SJCRH30 (cell line): ENCODE data around the gene C21orf58. TPM values are rescaled to one million over a fixed set of nuclear protein-coding genes. Genes with fewer than 3 reads are reported as not detected.

Source experiments
- DNase-seq, 2 experiments: peaks; one replicate each; pipeline ENCODE4 v3.0.0-alpha.2; 2015 to 2020
- H3K27ac ChIP-seq: fragments of 250-450 bp; sonication (Bioruptor Pico); 2 replicates; pipeline ENCODE4 v1.5.1; 2020; ENCODE audit warnings: mild to moderate bottlenecking, moderate library complexity
- H3K27me3 ChIP-seq: fragments of 250-450 bp; sonication (Bioruptor Pico); 2 replicates; pipeline ENCODE4 v1.5.1; 2020; ENCODE audit warnings: mild to moderate bottlenecking, moderate library complexity
- H3K36me3 ChIP-seq: fragments of 250-450 bp; sonication (Bioruptor Pico); 2 replicates; pipeline ENCODE4 v1.5.1; 2020; ENCODE audit warnings: mild to moderate bottlenecking, moderate library complexity
- H3K4me1 ChIP-seq: fragments of 250-450 bp; sonication (Bioruptor Pico); 2 replicates; pipeline ENCODE4 v1.5.1; 2020; ENCODE audit warnings: mild to moderate bottlenecking, moderate library complexity
- H3K4me3 ChIP-seq: fragments of 250-450 bp; sonication (Bioruptor Pico); 2 replicates; pipeline ENCODE4 v1.5.1; 2020; ENCODE audit warnings: mild to moderate bottlenecking, moderate library complexity
- H3K9me3 ChIP-seq: fragments of 250-450 bp; sonication (Bioruptor Pico); replicated peaks from 2 replicates; pipeline ENCODE4 v1.5.1; 2020; ENCODE audit warnings: mild to moderate bottlenecking, moderate library complexity
- total RNA-seq: library from RNA; depleted of rRNA; stranded (reverse); fragments of >200 nt; shearing (Covaris generic); gene quantifications from 2 replicates; pipeline ENCODE4 v1.2.3, GENCODE V29; 2014

C21orf58 gene
- total RNA-seq, 1 experiment from 2014 or later, result 40.7 TPM

GRCh38 chr21:46304437-46304836 is 19.2 kb downstream of the C21orf58 start:
- H3K36me3 ChIP-seq, result peaks cover 60% of the 10 kb centered on the region
- DNase-seq, result no peak

DNA sequence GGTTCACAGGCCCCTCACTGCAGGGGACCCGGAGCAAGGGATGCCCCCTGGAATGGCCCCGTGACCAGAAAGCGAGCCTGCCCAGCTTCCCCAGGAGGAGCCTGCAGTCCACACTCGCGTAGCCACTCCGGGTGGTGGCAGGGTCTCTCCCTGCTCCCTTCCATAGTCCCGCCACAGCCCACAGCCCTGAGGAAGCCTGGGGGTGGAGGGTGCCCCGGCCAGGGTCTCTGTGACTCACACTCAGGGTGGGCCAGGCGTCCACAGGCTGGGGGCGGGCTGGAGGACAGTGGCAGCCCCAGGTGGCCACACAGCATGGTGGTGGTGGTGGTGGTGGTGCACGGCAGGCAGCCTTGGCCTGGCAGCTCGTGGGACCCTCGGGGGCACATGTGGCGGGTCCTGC is 21.9 kb downstream of the C21orf58 start:
- Histone ChIP-seq H3K27ac (no peak overlapping the region), H3K27me3 (no peaks in the 10 kb centered on the region), H3K36me3 (peaks cover 42% of the 10 kb centered on the region), H3K4me1 (no peaks in the 10 kb centered on the region), H3K9me3 (no peaks in the 10 kb centered on the region), H3K4me3 (no peak overlapping the region)
- DNase-seq, result no peak

More at GRCh38 chr21:46304437-46304836, 19.2 kb downstream of the C21orf58 start:
- H3K4me3 ChIP-seq, result no peak overlapping the region
- H3K27ac ChIP-seq, result no peak overlapping the region
- H3K4me1 ChIP-seq, result 0 out of 2 replicates have a peak, but pooled peaks cover 2% of the 10 kb centered on the region
- no peaks in the 10 kb centered on the region for H3K9me3 ChIP-seq
- H3K27me3 ChIP-seq, result no peaks in the 10 kb centered on the region

- peaks cover 4% of the 10 kb centered on the region; the same call in 1 of the 2 replicates for H3K4me1 ChIP-seq
- H3K36me3 ChIP-seq, result peaks cover 30% of the 10 kb centered on the region
- no peak overlapping the region for H3K4me3 ChIP-seq
- H3K9me3 ChIP-seq, result no peaks in the 10 kb centered on the region
- H3K27ac ChIP-seq, result no peak overlapping the region
- H3K27me3 ChIP-seq, result no peaks in the 10 kb centered on the region
- DNase-seq, result no peak
Observed at GRCh38 chr21:46299167-46299566, 24.5 kb downstream of the C21orf58 start.

- Histone ChIP-seq H3K4me3 (no peak overlapping the region), H3K27me3 (no peaks in the 10 kb centered on the region), H3K36me3 (peaks cover 25% of the 10 kb centered on the region), H3K4me1 (peaks cover 4% of the 10 kb centered on the region; the same call in 1 of the 2 replicates), H3K9me3 (no peaks in the 10 kb centered on the region), H3K27ac (no peak overlapping the region)
- no peak for DNase-seq
Observed at GRCh38 chr21:46297338-46298271, 26.1 kb downstream of the C21orf58 start.

DNA sequence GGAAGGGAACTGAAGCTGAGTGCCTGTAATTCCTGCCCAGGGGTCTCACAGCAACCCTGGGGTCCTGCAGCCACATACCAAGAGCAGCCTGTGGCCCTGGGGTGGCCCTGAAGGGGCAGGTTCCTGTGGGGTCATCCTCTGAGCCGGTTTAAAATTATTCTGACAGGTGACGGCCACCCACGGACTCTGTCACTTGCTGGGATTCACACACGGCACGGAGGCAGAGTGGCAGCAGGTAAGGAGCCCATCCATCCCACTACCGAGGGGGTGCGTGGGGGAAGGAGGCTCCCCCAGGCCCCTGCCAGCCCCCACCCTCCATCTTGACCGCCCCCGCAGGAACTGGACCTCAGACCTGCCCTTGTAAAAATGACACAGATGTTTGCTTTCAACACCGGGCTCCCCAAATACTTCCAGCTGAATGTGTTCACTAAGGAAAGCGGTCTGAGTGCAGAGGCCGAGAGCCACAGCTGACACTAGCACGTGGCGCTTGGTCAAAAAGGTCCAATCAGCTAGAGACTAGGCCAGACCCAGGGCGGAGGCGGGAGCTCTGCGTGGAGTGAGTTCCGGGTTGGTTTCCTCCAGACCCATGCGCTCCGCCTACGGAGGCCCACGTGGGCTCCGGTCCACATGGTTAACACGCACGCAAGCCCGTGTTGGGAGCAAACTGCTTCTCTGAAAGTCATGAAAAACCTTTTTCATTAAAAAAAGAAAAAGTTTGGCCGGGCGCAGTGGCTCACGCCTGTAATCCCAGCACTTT is 27.5 kb downstream of the C21orf58 start:
- Histone ChIP-seq H3K4me1 (peaks cover 4% of the 10 kb centered on the region; the same call in 1 of the 2 replicates), H3K36me3 (peaks cover 27% of the 10 kb centered on the region), H3K27ac (peak overlapping the region; percentile 91), H3K27me3 (no peaks in the 10 kb centered on the region), H3K9me3 (no peaks in the 10 kb centered on the region), H3K4me3 (peak overlapping the region; percentile 38)
- peak; percentile 82 to 84 for DNase-seq

GRCh38 chr21:46295177-46295770 is 28.4 kb downstream of the C21orf58 start:
- Histone ChIP-seq H3K36me3 (peaks cover 22% of the 10 kb centered on the region), H3K27me3 (no peaks in the 10 kb centered on the region), H3K4me1 (peaks cover 4% of the 10 kb centered on the region; the same call in 1 of the 2 replicates), H3K4me3 (peak overlapping the region; percentile 38), H3K27ac (peak overlapping the region; percentile 91), H3K9me3 (no peaks in the 10 kb centered on the region)
- peak; percentile 90 for DNase-seq

DNA sequence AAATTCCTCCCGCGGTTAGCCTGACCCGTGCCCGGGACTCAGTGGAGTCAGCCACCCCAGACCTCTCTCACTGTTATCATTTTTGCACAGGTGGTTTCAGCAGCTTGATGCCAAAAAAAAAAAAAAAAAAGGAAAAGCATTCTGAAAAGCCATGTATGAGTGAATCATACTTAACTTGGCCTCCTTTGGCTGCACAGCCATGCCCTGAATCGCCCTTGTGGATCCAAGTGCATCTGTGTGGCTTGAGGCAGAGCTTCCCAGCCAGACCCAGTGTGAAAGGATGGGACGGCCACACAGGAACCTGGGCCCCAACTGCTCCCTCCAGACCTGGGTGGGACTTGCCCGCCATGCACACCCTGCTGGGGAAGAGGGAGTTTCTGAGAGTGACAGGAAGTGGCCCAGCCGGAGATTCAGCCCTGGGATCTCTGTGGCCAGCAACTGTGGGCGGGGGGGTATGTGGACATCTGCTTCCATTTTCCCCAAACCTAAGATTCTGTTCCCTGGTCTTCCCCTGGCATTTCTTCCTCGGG is 29.0 kb downstream of the C21orf58 start:
- peak; percentile 87 for DNase-seq
- Histone ChIP-seq H3K27me3 (no peaks in the 10 kb centered on the region), H3K9me3 (no peaks in the 10 kb centered on the region), H3K36me3 (peaks cover 18% of the 10 kb centered on the region), H3K4me1 (peaks cover 4% of the 10 kb centered on the region; the same call in 1 of the 2 replicates), H3K27ac (peak overlapping the region; percentile 91), H3K4me3 (peak overlapping the region; percentile 38)

GRCh38 chr21:46291561-46291960 is 32.1 kb downstream of the C21orf58 start:
- H3K4me1 ChIP-seq, result peaks cover 4% of the 10 kb centered on the region; the same call in 1 of the 2 replicates
- no peaks in the 10 kb centered on the region for H3K9me3 ChIP-seq

GRCh38 chr21:46289655-46290179 is 34.0 kb downstream of the C21orf58 start:
- Histone ChIP-seq H3K27me3 (no peaks in the 10 kb centered on the region), H3K9me3 (no peaks in the 10 kb centered on the region), H3K4me3 (no peak overlapping the region), H3K27ac (no peak overlapping the region), H3K4me1 (peaks cover 3% of the 10 kb centered on the region; the same call in 1 of the 2 replicates), H3K36me3 (peaks cover 12% of the 10 kb centered on the region)
- no peak for DNase-seq

More at GRCh38 chr21:46291561-46291960, 32.1 kb downstream of the C21orf58 start:
- Histone ChIP-seq H3K27ac (no peak overlapping the region), H3K36me3 (peaks cover 10% of the 10 kb centered on the region), H3K4me3 (no peak overlapping the region), H3K27me3 (no peaks in the 10 kb centered on the region)
- DNase-seq, result no peak

GRCh38 chr21:46287541-46287940 is 36.1 kb downstream of the C21orf58 start:
- no peak for DNase-seq
- Histone ChIP-seq H3K36me3 (peaks cover 28% of the 10 kb centered on the region), H3K27ac (no peak overlapping the region; the same call in 1 of the 2 replicates), H3K4me1 (0 out of 2 replicates have a peak, but pooled peaks cover 7% of the 10 kb centered on the region), H3K9me3 (no peaks in the 10 kb centered on the region), H3K4me3 (peak overlapping the region; percentile 85), H3K27me3 (no peaks in the 10 kb centered on the region)

DNA sequence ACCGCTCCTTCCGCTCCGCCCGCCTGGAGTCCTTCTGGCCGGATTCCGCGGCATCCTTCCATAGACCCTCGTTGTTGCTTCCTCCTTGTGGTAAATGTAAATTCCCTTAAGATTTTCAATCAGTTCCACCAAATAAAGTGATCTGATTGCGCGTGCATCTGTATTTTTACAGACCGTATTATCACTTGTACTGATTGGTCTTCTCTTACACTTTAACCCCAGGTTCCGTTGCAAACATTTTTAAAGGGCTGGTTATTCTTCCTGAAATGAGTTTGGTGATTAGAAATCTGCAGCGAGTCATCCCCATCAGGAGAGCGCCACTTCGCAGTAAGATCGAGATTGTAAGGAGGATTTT is 37.0 kb downstream of the C21orf58 start:
- peak overlapping the region; percentile 71 for H3K27ac ChIP-seq
- H3K4me1 ChIP-seq, result 0 out of 2 replicates have a peak, but pooled peaks cover 7% of the 10 kb centered on the region
- peak overlapping the region; percentile 85 for H3K4me3 ChIP-seq
- DNase-seq, result no peak
- no peaks in the 10 kb centered on the region for H3K27me3 ChIP-seq
- H3K36me3 ChIP-seq, result peaks cover 30% of the 10 kb centered on the region
- no peaks in the 10 kb centered on the region for H3K9me3 ChIP-seq

DNA sequence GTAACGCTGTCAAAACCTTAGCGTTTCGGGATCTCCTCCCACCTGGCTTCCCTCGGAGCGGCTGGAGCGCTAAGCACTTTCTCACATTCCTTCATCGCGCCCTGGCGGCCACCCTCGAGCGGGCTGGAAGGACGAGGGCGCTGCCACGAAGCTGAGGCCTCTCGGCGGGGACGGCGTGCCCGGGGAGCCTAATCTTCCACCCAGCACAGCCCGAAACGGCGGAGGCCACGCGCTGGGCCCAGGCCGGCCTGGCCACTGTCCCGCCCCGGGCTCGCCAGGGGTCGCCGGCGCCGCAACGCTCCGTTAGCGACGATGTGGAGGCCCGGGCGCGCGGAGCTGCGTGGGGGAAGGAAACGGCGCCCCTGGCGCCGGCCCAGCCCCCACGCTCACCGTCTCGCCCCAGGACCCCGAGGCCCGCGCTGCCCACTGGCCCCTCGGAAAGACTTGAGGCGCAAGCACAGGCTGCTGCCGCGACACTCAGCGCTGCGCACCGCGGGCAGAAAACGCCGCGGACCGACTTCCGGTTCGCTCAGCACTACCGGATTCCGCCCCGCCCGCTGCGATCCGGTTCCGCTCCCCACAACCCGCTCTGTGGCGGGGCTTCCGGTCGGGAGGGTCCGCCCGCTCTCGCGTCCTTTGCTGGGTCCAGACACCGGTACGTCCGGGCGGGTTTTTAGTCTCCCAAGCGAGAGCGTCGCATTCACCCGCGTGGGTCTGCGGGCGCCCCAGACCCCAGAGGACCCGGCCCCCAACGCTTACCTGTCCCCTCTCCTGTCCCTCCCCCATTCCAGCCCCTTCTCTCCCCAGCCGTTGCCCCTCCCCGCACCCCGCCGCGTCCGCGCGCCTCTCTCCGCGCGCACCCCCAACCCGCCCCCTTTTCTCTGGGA is 37.7 kb downstream of the C21orf58 start, which contains the start of gene YBEY:
TSS of gene YBEY (plus strand) at position 582 of the 887 bp plus-strand sequence. CDS start 572 bp downstream, outside the sequence.
- H3K27ac ChIP-seq, result peak within 1 kb of the TSS; percentile 71
- H3K4me1 ChIP-seq, result 0 out of 2 replicates have a peak, but pooled peaks cover 7% of the 10 kb centered on the region
- H3K27me3 ChIP-seq, result no peaks in the 10 kb centered on the region
- H3K36me3 ChIP-seq, result peaks cover 32% of the 10 kb centered on the region
- peak within 1 kb of the TSS; percentile 85 for H3K4me3 ChIP-seq
- DNase-seq, result peak; percentile 91
- no peaks in the 10 kb centered on the region for H3K9me3 ChIP-seq

DNA sequence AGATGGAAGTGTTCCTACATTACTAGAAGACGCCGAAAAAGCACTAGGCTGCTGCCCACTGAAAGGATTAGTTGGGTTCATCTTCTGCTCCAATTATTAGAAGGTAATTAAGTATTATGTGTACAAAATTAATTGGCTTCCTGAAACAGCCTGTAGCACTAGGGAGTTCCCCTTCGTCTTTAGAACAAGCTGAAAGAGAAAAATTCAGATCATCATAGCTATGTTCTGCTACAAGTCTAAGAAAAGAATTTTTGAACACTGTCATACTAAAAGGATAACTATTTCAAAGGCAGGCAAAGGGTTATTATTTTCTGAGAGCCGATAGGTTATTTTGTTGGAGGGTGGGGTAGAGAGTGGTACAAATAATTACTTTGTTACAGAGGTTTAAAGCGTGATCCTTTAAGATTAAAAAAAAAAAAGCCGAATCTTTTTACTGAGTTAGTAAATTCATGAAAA is 38.4 kb downstream of the C21orf58 start, which contains the start of gene MCM3AP:
TSS of gene MCM3AP (minus strand) at position 406 of the 456 bp plus-strand sequence. CDS start at position 81, 325 bp downstream.
- peaks cover 35% of the 10 kb centered on the region for H3K36me3 ChIP-seq

More for the DNA sequence above, 38.4 kb downstream of the C21orf58 start, which contains the start of gene MCM3AP:
- peak within 1 kb of the TSS; percentile 71 for H3K27ac ChIP-seq
- no peaks in the 10 kb centered on the region for H3K27me3 ChIP-seq
- peak within 1 kb of the TSS; percentile 85 for H3K4me3 ChIP-seq
- no peaks in the 10 kb centered on the region for H3K9me3 ChIP-seq
- 0 out of 2 replicates have a peak, but pooled peaks cover 7% of the 10 kb centered on the region for H3K4me1 ChIP-seq
- no peak for DNase-seq
